K562 (cell line): ENCODE data around the gene SUOX. TPM values are rescaled to one million over a fixed set of nuclear protein-coding genes. Genes with fewer than 3 reads are reported as not detected.
"Not testable (repeated sequence)": the region's sequence is repeated elsewhere in the genome, so short reads cannot be mapped to it uniquely, and the experiment has no call there.

ENCODE experiments used
- ATAC-seq: fragments of 200-7000 bp; cut with Tn5 transposase; 3 replicates; pipeline ENCODE4 v1.9.1; 2020; ENCODE audit warnings: moderate library complexity
- BruUV-seq: library from RNA; stranded (reverse); fragments of 400-500 nt; replicated peaks from 2 replicates; lab custom pipeline; 2021; lab: Mats Ljungman, UMichigan
- CTCF ChIA-PET: fragments of 300-600 bp; formaldehyde crosslinking; extraction: SDS; loops from one replicate; lab custom pipeline; 2021; ENCODE audit warnings: low intra/inter-chr PET ratio; lab: Yijun Ruan, JAX
- POLR2A ChIA-PET: fragments of 300-600, 350-650 bp; sonication (Branson Sonifier 250); formaldehyde crosslinking; extraction: SDS; loops from one replicate; lab custom pipeline; 2021; ENCODE audit warnings: antibody characterized with exemption, inconsistent platforms; lab: Yijun Ruan, JAX
- DNase-seq, 4 experiments: peaks; one replicate each; pipeline versions ENCODE4 v3.0.0 to v3.0.0-alpha.2; 2011 to 2018; ENCODE audit warnings: low spot score in 3 of 4, mixed read lengths in 3 of 4; ENCODE audit errors: extremely low read depth in 1 of 4
- FAIRE-seq: peaks from 2 replicates; lab custom pipeline; 2011; peaks lifted over from hg19 to GRCh38; lab: Jason Lieb, UNC
- H2AFZ ChIP-seq: 2 replicates; pipeline ENCODE4 v1.6.0; 2011; ENCODE audit warnings: low read depth, low read length, control low read depth, inconsistent platforms
- H3K27ac ChIP-seq: fragments of 200-600 bp; 3 replicates; pipeline ENCODE4 v1.8.0; 2011; ENCODE audit warnings: low read depth, mild to moderate bottlenecking, control low read depth, inconsistent platforms, low read length, moderate library complexity, mixed read lengths; ENCODE audit errors: extremely low read depth
- H3K27me3 ChIP-seq, 2 experiments: fragments of 300-600 bp in 1 of 2; 2 replicates in 1 of 2; 3 replicates in 1 of 2; pipeline versions ENCODE4 v1.6.0 to v1.8.0; 2011; ENCODE audit warnings: inconsistent platforms in 2 of 2, low read length in 2 of 2, mild to moderate bottlenecking in 1 of 2, mixed read lengths in 1 of 2, moderate library complexity in 1 of 2; ENCODE audit not compliant: control insufficient read depth in 2 of 2, insufficient read depth in 2 of 2
- H3K36me3 ChIP-seq: fragments of 300-600 bp; 3 replicates; pipeline ENCODE4 v1.8.0; 2011; ENCODE audit warnings: mild to moderate bottlenecking, low read length, inconsistent platforms; ENCODE audit not compliant: control insufficient read depth, insufficient read depth
- H3K4me1 ChIP-seq, 2 experiments: fragments of 200-600 bp in 1 of 2; replicated peaks in 1 of 2; 2 replicates in 1 of 2; 3 replicates in 1 of 2; pipeline versions ENCODE4 v1.5.1 to v1.8.0; 2011; ENCODE audit warnings: inconsistent platforms in 2 of 2, low read length in 2 of 2, mild to moderate bottlenecking in 1 of 2, mixed read lengths in 1 of 2, moderate library complexity in 1 of 2; ENCODE audit not compliant: control insufficient read depth in 2 of 2, insufficient read depth in 2 of 2
- H3K4me2 ChIP-seq: 2 replicates; pipeline ENCODE4 v1.6.1; 2011; ENCODE audit warnings: low read length, control low read depth, inconsistent platforms, mixed read lengths; ENCODE audit not compliant: insufficient read depth
- H3K4me3 ChIP-seq: fragments of 200-600 bp; sonication (generic), shearing (Covaris generic); 2 replicates; pipeline ENCODE4 v1.5.1; 2016; ENCODE audit warnings: control low read depth, inconsistent platforms
- H3K79me2 ChIP-seq: fragments of 200-600 bp; 3 replicates; pipeline ENCODE4 v1.8.0; 2011; ENCODE audit warnings: low read length, inconsistent platforms; ENCODE audit not compliant: control insufficient read depth, insufficient read depth
- H3K9ac ChIP-seq, 2 experiments: 2 replicates each; pipeline versions ENCODE4 v1.6.0 to v1.6.1; 2011; ENCODE audit warnings: low read depth in 2 of 2, low read length in 2 of 2, control low read depth in 1 of 2, inconsistent platforms in 1 of 2, mild to moderate bottlenecking in 1 of 2, mixed read lengths in 1 of 2; ENCODE audit not compliant: insufficient read depth in 1 of 2
- H3K9me1 ChIP-seq: one replicate; pipeline ENCODE4 v1.6.0; 2011; ENCODE audit warnings: inconsistent platforms, mild to moderate bottlenecking, low read length, moderate library complexity; ENCODE audit not compliant: control insufficient read depth, insufficient read depth
- H3K9me3 ChIP-seq: replicated peaks from 2 replicates; pipeline ENCODE4 v1.5.1; 2011; ENCODE audit warnings: low read depth, low read length, inconsistent platforms; ENCODE audit not compliant: control insufficient read depth, insufficient read depth
- H4K20me1 ChIP-seq: replicated peaks from 2 replicates; pipeline ENCODE4 v1.6.1; 2011; ENCODE audit warnings: low read length, inconsistent platforms, mixed read lengths; ENCODE audit not compliant: control insufficient read depth, insufficient read depth
- CHD1 ChIP-seq: fragments of 200-600 bp; sonication (generic); IDR thresholded peaks from one replicate; pipeline ENCODE4 v1.6.1; 2012; ENCODE audit warnings: mild to moderate bottlenecking, moderate library complexity, low read length, inconsistent platforms
- ERF ChIP-seq: fragments of 450-650 bp; formaldehyde crosslinking; IDR thresholded peaks from 2 replicates; pipeline ENCODE4 v1.4.0; 2020; ENCODE audit warnings: mild to moderate bottlenecking, mixed read lengths
- RB1 ChIP-seq: fragments of 450-650 bp; IDR thresholded peaks from 2 replicates; pipeline ENCODE4 v1.6.1; 2017; ENCODE audit warnings: low read depth, mild to moderate bottlenecking
- RBFOX2 ChIP-seq: fragments of 200-400 bp; formaldehyde crosslinking; IDR thresholded peaks from 2 replicates; pipeline ENCODE4 v1.6.1; 2017; ENCODE audit warnings: low read depth, mild to moderate bottlenecking, low read length, moderate library complexity
- ZFX ChIP-seq: sonication (generic); formaldehyde crosslinking; IDR thresholded peaks from 2 replicates; pipeline ENCODE4 v1.8.0; 2022; ENCODE audit warnings: mild to moderate bottlenecking, missing genetic modification reagents, moderate library complexity
- ZNF12 ChIP-seq: sonication (generic); formaldehyde crosslinking; IDR thresholded peaks from 2 replicates; pipeline ENCODE4 v1.4.0; 2020; ENCODE audit warnings: mild to moderate bottlenecking, missing genetic modification reagents
- ZNF253 ChIP-seq: fragments of 250-450 bp; sonication (Bioruptor Pico); conservative IDR thresholded peaks from 2 replicates; pipeline ENCODE4 v1.6.1; 2021; ENCODE audit warnings: mild to moderate bottlenecking
- WGBS: fragments of 100-300 bp; shearing (Covaris generic); methylation state at CpG from one replicate; pipeline ENCODE4 v1.1.6; 2016; ENCODE audit warnings: low coverage, mixed read lengths; ENCODE audit not compliant: insufficient coverage; ENCODE audit errors: missing lambda C conversion rate; 5-methylcytosine and 5-hydroxymethylcytosine counted together
- in situ Hi-C: fragments of 300-500 bp; cut with MboI; formaldehyde crosslinking; loops from 4 replicates; pipeline ENCODE4 v1.15.0; 2018; ENCODE audit warnings: inconsistent platforms, mixed read lengths
- intact Hi-C: fragments of 100-400 bp; cut with micrococcal nuclease; formaldehyde crosslinking; loops from 2 replicates; pipeline ENCODE4 v1.14.2; 2022
- polyA plus RNA-seq, 8 experiments: library from polyadenylated mRNA; depleted of rRNA in 4 of 8; stranded (reverse) in 5 of 8; unstranded in 3 of 8; fragments of >200 nt; fragmentation: Nextera tagmentation in 2 of 8; fragmentation: Illumina TruSeq in 1 of 8; extraction: Ambion mirVana in 2 of 8; extraction: Trizol in 1 of 8; gene quantifications; 2 replicates each; pipeline versions ENCODE4 v1.2.1 to v1.2.3, GENCODE V29; 2011 to 2014; ENCODE audit warnings: inconsistent platforms in 1 of 8, missing spikeins in 1 of 8
- total RNA-seq, 7 experiments: library from RNA; depleted of rRNA in 6 of 7; stranded (reverse); fragments of >200 nt in 6 of 7; fragmentation: Illumina TruSeq in 2 of 7; extraction: Trizol in 2 of 7; gene quantifications; 2 replicates each; pipeline versions ENCODE4 v1.2.1 to v1.2.3, GENCODE V29; 2011 to 2021; ENCODE audit warnings: low replicate concordance in 1 of 7

The SUOX gene
- total and polyA plus RNA-seq, 9 of the 15 experiments (the other 6 are each of a cell fraction or from before 2014, with no cell fraction given), result 9.2 to 39.7 (median 25.4) TPM

- peak; percentile 81 for TF ChIP-seq ZFX (CRISPR knock-in tag)
- no peak for TF ChIP-seq ERF (CRISPR knock-in tag)
- TF ChIP-seq, all 486 proteins: peak for 239
Measured at GRCh38 chr12:56041552-56042429, 44.7 kb downstream of the SUOX start, which contains the start of gene RPS26 (continued).

DNA sequence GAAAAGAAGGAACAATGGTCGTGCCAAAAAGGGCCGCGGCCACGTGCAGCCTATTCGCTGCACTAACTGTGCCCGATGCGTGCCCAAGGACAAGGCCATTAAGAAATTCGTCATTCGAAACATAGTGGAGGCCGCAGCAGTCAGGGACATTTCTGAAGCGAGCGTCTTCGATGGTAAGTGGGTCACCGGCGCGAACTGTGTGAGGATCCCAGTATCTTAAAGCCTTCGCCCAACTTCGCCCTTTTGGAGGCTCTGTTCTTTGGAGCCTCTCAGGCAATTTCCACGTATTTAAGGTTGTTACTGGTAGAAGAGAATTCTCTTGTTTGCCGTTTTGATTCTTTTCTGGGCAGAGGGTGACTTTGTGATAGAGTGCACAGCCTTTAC lies 45.3 kb downstream of the SUOX start:
- Histone ChIP-seq H3K4me3 (peak overlapping the region; percentile 83), H3K9ac (peak overlapping the region; percentile 96 to 97), H3K4me1 (peaks cover 15 to 22% of the 10 kb centered on the region in 2 experiments; a peak in 4 of 5 replicates), H3K27ac (peak overlapping the region; percentile 98), H3K4me2 (peak overlapping the region; percentile 93)
- ATAC-seq, in situ Hi-C loops, POLR2A ChIA-PET, FAIRE-seq, H3K27me3 ChIP-seq, H3K9me1 ChIP-seq, H3K9me3 ChIP-seq, H4K20me1 ChIP-seq: not testable (repeated sequence)
- CTCF ChIA-PET, result interaction anchor here (0.5 to 2.1 kb wide), 2 partner anchors 124 to 303 kb away, joined by 3 to 10 read pairs; no protein-coding TSS in a partner anchor
- intact Hi-C loops, result loop anchor here (5.0 to 10.0 kb wide), 2 partner anchors 182 to 215 kb away; partner anchors contain the start of genes DNAJC14, NABP2 and RNF41
- BruUV-seq, result TSS peak; percentile 83
- WGBS, result 0% methylated on average over 13 of the region's 20 CpGs
- TF ChIP-seq RB1 (0 out of 2 replicates have a peak, but pooled peaks have one; percentile 4), RBFOX2 (peak; percentile 2; the same call in 1 of the 2 replicates), CHD1 (peak; percentile 89), ZNF253 (CRISPR knock-in tag) (0 out of 2 replicates have a peak, but pooled peaks have one; percentile 23), ZNF12 (CRISPR knock-in tag) (0 out of 2 replicates have a peak, but pooled peaks have one; percentile 1)
- TF ChIP-seq, all 486 proteins: peak for 5; not testable (repeated sequence) for 481
- peaks cover 27% of the 10 kb centered on the region for H3K79me2 ChIP-seq
- peaks cover 46% of the 10 kb centered on the region for H3K36me3 ChIP-seq
- not testable (repeated sequence) for DNase-seq, H2AFZ ChIP-seq
